GM12878 (cell line): ENCODE results near the gene SPATA31C1.
"Not testable (repeated sequence)": the region's sequence is repeated elsewhere in the genome, so short reads cannot be mapped to it uniquely, and the experiment has no call there.

Experiments used
- BRCA1 ChIP-seq: IDR thresholded peaks from 2 replicates; pipeline ENCODE4 v1.6.1; 2011; ENCODE audit warnings: low read depth, low read length, improper control_type of control experiment
- CHD2 ChIP-seq: IDR thresholded peaks from 2 replicates; pipeline ENCODE4 v1.6.1; 2011; ENCODE audit warnings: low read depth, low read length, improper control_type of control experiment, borderline replicate concordance
- CREM ChIP-seq: IDR thresholded peaks from 2 replicates; pipeline ENCODE4 v1.6.1; 2014; ENCODE audit warnings: antibody characterized with exemption, low read depth
- EP300 ChIP-seq, 2 experiments: fragments of 150-350 bp in 1 of 2; IDR thresholded peaks; 2 replicates each; pipeline ENCODE4 v1.6.1; 2011 to 2012; ENCODE audit warnings: low read depth in 2 of 2, low read length in 2 of 2, borderline replicate concordance in 1 of 2, improper control_type of control experiment in 1 of 2, inconsistent platforms in 1 of 2; ENCODE audit not compliant: control insufficient read depth in 1 of 2
- GABPA ChIP-seq: IDR thresholded peaks from 2 replicates; pipeline ENCODE4 v1.6.1; 2014; ENCODE audit warnings: antibody characterized with exemption, low read depth, mild to moderate bottlenecking, inconsistent platforms
- POLR2A ChIP-seq: IDR thresholded peaks from 2 replicates; pipeline ENCODE4 v1.6.1; 2011; ENCODE audit warnings: low read depth, mild to moderate bottlenecking, low read length
- RB1 ChIP-seq: fragments of 450-650 bp; formaldehyde crosslinking; IDR thresholded peaks from 2 replicates; pipeline ENCODE4 v1.6.1; 2017; ENCODE audit warnings: mild to moderate bottlenecking, borderline replicate concordance
- RELB ChIP-seq: fragments of 450-650 bp; IDR thresholded peaks from 2 replicates; pipeline ENCODE4 v1.6.1; 2017; ENCODE audit warnings: low read depth, mild to moderate bottlenecking, moderate library complexity
- SREBF2 ChIP-seq: IDR thresholded peaks from 2 replicates; pipeline ENCODE4 v1.6.1; 2012; ENCODE audit warnings: mild to moderate bottlenecking, low read length
- WRNIP1 ChIP-seq: IDR thresholded peaks from 2 replicates; pipeline ENCODE4 v1.6.1; 2011; ENCODE audit warnings: low read depth, low read length, improper control_type of control experiment, borderline replicate concordance
- YY1 ChIP-seq: IDR thresholded peaks from 2 replicates; pipeline ENCODE4 v1.6.1; 2011; ENCODE audit warnings: low read depth, mild to moderate bottlenecking, low read length
- ZBTB11 ChIP-seq: fragments of 450-650 bp; formaldehyde crosslinking; IDR thresholded peaks from 2 replicates; pipeline ENCODE4 v1.5.0; 2022; ENCODE audit warnings: mild to moderate bottlenecking, missing genetic modification characterization
- TF ChIP-seq, protein P1 (sequence below), 3 experiments: IDR thresholded peaks in 2 of 3; conservative IDR thresholded peaks in 1 of 3; 2 replicates each; pipeline ENCODE4 v1.5.1; 2011; ENCODE audit warnings: low read depth in 3 of 3, low read length in 3 of 3, mild to moderate bottlenecking in 3 of 3, control low read depth in 2 of 3, moderate library complexity in 2 of 3, inconsistent platforms in 1 of 3, mixed read lengths in 1 of 3; ENCODE audit not compliant: control insufficient read depth in 2 of 3, insufficient read depth in 1 of 3; ENCODE audit errors: extremely low read depth in 1 of 3

DNA sequence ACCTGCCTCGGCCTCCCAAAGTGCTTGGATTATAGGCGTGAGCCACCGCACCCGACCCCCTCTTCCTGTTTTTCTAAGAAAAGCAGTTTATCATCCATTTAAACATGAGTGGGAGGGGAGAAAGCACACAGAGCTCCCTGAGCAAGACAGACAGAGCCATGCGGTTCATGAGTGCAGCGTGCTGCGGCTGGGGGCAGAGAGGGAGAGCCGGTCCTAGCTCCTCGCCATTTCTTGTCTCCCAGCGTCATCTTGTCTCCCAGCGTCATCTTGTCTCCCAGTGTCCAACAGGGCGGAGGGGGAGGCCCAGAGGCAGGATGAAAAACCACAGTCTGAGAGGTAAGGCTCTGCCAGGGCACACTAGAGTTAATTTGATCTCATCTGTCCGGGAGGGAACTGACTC, 1.3 kb downstream of the SPATA31C1 start:
- TF ChIP-seq WRNIP1; YY1; CREM; POLR2A; RELB; BRCA1; CHD2; GABPA; SREBF2; RB1; ZBTB11 (CRISPR knock-in tag); EP300 (IDR thresholded peaks at IDR 0.05; ENCODE audit: borderline replicate concordance in 1 of 2, control insufficient read depth in 1 of 2, low read depth in 2 of 2, low read length in 2 of 2): not testable (repeated sequence)
- TF ChIP-seq, protein P1, sequence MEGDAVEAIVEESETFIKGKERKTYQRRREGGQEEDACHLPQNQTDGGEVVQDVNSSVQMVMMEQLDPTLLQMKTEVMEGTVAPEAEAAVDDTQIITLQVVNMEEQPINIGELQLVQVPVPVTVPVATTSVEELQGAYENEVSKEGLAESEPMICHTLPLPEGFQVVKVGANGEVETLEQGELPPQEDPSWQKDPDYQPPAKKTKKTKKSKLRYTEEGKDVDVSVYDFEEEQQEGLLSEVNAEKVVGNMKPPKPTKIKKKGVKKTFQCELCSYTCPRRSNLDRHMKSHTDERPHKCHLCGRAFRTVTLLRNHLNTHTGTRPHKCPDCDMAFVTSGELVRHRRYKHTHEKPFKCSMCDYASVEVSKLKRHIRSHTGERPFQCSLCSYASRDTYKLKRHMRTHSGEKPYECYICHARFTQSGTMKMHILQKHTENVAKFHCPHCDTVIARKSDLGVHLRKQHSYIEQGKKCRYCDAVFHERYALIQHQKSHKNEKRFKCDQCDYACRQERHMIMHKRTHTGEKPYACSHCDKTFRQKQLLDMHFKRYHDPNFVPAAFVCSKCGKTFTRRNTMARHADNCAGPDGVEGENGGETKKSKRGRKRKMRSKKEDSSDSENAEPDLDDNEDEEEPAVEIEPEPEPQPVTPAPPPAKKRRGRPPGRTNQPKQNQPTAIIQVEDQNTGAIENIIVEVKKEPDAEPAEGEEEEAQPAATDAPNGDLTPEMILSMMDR (IDR thresholded peaks at IDR 0.05 in 2 of 3, conservative IDR thresholded peaks at IDR 0.05 in 1 of 3; ENCODE audit: control insufficient read depth in 2 of 3, extremely low read depth in 1 of 3, insufficient read depth in 1 of 3, low read depth in 3 of 3, low read length in 3 of 3), result not testable (repeated sequence)
